AG08396 (cell line): ENCODE data around the gene EFCAB6.

ENCODE experiments used
- DNase-seq: peaks from one replicate; pipeline ENCODE4 v3.0.0; 2012; ENCODE audit warnings: low spot score, mixed read lengths

EFCAB6 gene

DNA sequence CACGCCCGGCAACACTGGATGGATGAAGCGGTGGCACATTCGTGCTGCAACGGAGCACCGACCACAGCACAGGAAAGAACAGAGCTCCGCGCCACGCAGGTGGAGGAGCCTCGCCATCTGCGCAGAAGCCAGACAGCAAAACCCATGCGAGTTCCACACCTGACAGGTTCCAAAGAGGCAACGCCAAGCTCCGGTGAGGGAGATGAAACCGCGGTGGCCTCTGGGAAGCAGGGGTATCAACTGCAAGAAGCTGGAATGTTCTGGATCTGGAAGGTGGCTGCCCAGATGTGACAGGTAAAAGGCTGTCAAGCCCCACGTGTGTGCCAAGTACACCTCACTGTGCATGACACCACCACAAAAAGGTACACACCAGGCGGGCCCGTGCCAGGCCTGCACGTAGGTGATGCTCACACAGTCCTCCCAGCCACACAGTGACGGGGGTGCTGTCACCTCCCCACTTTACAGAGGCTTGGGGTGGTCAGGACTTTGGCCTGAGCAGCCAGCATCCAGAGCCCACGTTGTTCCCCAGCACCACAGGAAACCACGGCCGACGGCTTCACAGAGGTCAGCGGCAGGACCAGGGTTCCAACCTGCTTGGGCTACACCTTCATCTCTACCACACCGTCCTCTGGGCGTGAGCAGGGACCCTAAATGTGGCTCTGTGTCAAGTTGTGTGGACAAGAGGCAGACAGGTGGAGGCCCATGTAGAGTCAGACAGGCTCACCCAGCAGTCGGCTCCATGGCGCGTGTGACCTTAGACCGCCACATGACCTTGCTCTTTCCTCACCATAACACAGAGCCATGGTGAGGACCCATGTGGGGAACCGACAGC is 19.7 kb upstream of the EFCAB6 start:
- no peak for DNase-seq

DNA sequence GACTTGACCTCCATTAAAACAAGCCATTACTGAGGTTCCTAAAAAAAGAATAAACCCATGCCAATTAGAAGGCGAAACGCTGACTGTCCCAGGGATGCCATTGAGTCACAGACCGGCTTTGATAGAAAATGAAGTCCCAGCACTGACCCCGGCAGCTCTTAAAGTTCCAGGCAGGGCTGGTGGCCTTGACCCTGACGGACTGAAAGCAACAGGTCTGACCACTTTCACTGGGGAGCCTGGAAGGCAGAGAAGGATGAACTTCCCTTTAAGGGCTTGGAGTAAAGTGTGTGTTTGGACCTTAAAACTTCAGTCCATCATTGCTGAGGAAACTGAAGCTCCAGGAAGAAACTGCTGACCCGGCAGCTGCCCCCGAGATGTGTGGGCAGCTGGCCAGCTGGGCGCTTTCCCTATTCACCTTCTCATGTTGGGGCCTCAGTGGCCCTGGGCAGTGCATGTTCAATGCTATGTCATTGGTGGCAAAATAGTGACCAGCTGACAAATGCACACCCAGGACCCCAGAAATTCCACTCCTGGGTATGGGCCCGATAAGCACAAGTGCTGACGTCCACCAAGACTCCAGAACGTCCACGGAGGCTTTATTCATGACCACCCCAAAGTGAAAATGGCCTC is 18.9 kb upstream of the EFCAB6 start:
- DNase-seq: no peak

DNA sequence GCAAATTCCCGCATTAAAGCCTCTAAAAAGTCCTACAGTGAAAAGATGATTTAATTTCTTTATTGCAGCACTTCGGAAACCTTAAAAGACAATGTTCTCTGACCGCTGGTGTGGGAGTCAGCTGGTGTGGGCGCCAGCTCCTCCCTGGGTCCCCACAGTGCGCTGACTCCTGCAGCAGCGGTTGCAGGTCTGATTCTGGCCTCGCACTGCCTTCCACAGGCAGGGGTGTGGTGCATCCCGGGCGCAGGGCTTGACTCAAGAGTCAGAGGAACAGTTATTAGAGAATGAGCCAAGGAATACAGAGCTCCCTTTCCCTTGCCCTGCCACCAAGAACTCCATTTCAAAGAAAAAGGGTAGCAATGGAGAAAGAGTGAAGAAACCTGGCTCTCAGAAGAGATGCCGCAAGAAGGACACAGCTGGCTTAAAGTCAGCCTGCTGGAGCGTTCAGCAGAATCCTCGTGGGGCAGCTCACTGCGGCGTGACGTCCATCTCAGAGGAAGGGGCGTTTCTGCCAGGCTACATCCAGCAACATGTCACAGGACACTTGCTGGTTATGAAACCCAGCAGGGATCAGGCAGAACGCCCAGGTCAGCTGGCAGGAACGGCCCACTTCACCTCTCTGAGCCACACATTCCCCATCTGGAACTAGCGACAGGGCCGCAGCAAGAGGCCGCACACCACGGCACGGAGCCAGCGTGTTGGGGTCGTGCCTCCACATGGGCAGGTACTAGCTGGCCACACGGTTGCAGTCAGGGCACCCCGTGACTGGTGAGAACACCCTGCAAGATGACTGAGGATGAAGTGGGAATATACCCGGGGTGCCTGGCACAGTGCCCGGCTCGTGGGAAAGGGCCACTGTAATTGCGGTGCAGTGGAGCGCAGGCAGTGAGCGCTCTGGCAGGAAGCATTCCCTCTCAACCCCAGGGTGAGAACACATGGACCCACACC is 18.1 kb upstream of the EFCAB6 start:
- DNase-seq: peak; percentile 62

DNA sequence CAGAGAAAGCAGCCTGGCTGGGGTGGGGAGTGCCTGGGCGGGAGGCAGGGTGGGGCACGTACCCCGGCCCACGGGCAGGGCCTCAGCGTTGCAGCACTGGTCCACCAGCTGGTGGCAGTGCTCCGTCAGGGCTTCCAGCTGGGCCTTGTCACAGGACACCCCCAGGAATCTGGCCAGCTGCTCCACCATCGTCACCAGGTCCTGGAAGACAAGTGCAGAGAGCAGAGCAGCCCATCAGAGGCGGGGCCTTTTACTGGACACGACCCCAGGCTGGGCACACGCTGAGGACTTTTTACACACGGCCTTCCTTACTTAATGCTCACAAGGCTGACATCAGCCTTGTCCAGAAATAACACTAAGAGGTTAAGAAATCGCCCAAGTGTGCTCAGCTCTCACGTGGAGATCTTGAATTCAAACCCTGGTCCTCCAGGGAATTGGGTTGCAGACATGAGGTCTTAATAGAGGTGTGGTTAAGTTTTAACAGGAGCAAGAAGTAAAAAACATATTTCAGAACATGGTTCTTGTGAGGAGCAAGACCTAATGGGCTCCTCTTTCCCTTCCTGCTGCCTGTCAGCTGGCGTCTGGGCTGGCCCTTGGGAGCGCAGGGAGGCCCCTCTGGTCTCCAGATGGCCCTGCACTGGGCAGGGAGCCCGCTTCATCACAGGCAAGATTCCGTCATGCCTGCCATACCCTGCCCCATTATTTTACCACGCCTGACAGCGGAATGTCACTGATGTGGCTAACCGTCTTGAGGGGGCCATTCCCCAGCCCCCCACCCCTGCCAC is 17.1 kb upstream of the EFCAB6 start:
- DNase-seq: peak; percentile 71

DNA sequence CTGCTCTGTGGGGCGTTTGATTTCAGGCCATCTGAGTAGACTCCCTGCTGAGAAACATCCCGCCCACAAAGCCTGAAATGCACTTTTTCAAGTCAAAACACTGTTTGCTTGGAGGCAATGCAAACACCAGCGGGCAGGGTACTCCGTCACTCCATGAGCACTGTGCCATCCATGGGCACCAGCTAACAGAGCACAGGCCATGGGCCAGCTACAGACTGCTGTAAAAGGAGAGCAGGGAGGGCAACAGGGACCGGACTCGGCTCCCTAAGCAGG is 16.6 kb upstream of the EFCAB6 start:
- DNase-seq: no peak

DNA sequence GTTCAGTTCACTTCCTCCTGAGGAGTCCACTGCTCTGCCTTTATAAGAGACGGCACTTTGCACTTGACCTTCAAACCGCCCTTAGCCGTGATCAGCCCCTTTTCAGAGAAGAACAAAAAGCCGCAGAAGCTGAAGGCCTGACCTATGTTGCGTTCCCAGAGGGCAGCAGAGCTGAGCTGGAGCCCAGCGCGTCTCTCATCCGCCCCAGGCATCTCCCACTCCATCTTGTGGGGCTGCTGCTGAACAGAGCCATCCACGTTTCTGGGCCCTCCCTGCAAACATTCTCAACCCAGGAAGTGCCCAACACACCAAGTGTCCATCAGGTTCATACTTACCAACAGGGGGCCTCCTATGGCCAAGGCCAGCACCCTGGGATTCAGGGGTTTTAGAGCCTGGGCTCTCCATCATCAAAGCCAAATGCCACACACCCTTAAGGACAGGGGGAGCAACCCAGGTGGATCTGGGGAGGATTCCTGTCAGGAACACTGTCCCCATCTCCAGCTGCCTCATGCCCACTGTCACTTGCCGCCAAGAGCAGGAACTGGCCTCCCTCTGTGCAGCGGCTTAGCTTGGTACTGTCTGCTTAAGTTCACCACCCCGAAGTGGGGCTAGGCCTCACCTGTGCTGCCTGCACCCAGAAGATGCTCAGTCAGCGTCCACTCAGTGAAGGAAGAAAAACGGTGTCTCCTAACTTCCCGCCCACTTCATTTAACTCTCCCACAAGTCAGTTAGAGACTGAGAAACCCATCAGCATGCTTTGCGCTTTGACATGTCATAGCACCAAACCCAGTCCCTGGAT is 16.0 kb upstream of the EFCAB6 start:
- no peak for DNase-seq

DNA sequence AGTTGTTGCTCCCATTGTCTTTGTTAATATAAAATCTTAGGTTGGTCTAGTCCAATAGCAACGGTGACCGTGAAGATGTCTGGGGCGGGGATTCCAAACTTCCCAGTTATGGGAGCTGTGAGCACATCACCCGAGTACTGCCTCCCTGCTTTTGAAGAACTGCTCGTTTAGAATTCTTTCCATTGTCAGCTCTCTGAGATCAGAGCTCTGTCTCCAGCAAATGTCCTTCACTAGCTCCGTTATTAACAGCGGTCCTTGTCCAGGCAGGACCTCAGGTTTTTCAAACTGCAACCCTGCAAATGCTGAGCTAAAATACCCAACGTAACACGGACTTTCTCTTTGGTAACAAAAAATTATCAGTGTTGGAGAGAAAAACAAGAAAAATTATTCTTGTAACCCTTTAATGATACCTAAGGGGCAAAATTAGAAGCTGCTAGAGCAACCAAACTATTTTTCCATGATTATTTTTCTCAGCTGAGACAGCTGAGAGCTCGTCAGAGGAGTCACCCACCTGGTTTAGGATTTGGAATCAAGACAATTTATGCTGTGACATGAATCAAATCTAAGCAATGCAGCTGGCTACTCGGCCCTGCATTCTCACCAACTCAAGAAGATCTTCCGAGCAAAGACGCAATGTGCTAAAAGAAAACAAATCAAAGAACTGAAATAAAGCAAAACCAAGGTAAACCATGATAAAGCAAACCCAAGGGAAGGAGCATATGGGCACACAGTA is 15.1 kb upstream of the EFCAB6 start:
- DNase-seq: no peak

DNA sequence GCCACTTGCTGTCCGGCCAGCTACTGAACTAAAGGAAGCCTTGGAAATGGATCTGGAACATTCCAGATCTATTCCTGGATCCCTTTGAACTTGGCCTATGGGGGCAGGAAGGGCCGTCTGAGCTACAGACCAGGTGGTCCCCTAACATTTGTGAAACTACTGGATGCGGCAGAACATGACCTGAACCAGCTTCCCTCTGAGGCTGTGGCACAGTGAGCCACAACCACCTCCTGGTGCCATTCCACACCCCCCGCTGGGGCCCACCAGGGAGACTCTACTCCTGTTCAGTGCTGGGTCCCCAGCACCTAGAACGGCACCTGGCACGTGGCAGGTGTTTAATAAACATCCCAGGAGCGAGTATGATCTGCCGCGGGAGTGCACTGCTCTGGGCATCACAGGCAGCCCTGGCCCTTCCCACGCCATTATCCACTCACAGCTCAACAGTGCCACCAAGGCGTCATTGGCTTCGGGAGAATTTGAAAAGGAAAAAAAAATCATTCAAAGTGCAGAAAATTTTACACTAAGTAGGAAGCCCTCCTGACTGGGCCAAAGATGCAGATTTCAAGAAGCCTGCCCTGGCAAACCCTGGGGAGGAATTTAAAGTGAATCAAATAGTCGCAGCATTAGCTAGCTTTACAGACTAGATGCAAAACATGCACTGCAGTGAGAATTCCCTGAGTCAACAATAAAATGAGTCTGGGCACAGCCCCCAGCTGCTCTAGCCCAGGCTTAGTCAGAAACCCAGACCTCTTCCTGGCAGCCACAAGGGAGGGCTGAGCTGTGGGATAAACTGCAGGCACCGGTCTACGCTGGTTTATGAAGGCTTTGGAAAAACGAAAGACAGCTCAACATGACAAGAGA is 14.3 kb upstream of the EFCAB6 start:
- DNase-seq: peak; percentile 75

DNA sequence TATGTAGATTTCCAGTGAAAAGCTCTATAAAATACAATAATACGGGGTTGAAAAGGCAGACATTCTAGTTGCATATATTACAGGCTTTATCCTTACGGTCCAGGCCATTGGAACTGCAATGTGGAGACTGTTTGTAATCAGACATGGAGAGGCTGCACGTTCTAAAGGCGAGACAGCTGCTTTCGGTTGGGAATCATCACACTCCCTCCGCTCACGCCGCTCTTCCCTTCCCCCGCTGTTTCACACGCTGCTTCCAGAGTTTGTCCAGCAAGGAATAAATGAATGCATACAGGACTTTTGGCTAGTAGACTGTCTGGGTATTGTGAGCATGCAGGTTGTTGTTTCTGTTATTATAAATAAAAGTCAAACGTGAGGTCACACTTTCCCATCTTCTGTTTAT is 13.5 kb upstream of the EFCAB6 start:
- no peak for DNase-seq

DNA sequence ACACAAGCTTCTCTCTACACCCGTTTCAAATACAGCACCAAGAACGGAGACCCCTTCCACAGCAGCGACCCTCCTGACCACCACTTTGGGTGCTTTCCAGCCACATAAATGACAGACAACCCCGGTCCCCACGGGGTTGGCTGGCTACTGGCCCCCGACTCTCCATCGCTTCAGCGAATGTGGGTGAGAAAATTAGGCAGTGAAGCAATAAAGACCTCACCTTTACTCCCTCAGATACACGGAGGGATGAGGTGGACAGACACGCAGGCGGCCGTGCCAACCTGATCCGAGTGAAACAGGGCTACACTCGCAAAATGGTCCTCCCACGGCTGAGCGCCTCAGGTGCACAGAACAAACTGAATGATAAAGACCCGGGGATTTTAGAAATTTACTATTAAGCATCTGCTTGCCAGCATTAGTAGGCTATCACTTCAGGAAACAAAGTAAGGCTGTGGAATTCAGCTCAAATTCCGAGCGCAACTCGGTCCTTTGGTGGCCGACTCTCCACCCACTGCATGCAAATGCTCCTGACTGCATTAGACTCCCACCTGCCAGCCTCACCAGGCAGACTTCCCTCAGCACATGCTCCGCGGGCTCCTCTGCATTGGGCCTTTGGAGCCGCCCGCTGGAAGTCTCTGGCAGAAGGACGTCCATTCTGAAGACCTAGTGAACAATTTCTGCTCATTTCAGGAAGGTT is 12.8 kb upstream of the EFCAB6 start:
- DNase-seq: no peak

DNA sequence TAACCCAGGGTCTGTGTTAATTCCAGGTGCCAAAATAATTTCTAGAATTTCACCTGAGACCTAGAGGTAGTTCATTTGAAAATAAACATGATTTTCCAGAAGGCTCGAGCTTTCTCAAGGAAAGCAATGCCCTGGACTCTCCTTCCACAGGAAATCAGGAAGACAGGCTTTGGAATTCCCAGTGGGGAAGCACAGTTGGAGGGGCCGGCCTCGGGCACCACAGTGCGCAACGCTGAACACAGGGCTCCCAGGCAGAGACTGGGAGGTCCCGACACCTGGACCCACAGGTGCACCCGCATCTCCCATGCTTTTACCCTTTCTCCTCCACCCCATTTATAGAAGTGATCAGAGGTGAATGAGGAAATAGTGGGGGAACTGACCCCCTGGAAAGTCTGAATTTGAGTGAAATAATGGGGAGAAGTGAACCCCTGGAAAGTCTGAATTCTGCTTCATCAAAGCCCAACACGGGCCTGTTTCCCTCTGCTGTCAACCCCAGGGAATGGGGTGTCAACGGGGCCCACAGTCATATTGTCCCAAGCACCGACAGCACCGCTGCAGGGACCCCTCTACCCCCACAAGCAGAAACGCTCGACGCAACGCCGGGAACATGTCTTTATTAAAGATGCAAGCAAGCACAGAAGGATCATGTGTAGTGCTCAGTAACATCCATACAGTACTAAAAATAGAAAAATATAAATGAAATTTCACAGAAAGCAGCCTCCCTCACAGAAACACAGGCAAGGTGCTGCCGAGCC is 12.0 kb upstream of the EFCAB6 start:
- no peak for DNase-seq

DNA sequence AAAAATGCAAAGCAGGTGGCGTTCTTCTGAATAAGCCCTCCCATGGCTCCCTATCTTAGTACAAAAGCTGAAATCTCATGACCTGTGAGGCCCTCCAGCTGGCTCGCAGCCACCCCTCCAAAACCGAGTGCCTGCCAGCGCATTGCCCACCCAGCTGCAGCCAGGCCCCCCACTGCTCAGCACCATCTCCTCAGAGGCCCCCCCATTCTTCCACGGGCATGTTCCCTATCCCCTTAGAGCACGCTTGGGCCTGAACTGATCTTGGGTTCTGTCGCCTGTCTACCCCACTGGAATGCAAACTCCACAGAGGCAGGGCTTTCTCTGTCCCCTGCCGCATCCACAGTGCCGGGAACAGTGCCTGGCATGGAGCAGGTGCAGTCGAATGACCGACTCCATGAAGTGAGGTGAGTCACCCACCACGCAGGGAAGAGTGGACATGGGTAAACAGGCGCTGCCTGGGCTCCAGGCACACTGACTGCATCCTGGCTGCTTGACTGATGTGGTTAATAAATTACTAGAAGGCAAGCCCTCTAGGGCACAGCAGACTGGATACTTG is 11.3 kb upstream of the EFCAB6 start:
- DNase-seq: no peak

DNA sequence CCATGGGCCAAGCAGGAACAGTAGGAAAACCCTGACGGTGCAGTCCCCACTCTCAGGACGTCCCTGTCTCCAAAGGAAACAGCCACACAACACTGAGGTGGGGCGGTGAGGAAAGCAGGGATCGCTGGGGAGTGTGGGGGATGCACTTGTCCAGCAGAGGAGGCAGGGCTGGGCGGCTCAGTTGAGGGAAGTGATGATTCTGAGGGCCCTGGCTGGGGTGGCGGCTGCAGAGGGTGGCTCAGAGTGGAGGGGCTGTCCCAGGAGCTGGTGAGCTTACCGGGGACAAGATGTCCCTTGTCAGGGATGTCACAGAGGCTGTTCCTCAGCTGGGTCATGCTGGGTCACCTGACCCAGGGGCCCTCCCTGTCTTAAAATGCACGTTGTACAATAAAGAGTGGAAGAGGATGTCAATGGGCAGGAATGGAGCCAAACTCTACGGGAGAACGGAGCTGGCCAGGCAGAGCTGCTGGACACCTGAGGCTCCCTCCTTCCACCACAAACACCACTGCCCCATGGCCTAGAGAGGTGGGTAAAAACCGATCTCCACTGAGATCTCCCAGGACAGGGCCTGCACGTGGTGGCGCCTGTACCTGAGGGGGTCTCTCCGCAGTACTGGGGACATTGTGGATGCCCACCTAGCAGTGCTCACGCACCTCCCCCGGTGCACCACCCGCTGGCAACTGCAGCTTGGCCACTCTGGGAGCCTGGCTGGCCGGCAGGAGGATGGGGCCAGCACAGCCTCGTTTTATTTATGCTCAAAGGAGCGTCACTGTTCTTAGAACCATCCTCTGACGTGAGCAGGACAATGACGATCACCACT is 9.7 kb upstream of the EFCAB6 start:
- no peak for DNase-seq

DNA sequence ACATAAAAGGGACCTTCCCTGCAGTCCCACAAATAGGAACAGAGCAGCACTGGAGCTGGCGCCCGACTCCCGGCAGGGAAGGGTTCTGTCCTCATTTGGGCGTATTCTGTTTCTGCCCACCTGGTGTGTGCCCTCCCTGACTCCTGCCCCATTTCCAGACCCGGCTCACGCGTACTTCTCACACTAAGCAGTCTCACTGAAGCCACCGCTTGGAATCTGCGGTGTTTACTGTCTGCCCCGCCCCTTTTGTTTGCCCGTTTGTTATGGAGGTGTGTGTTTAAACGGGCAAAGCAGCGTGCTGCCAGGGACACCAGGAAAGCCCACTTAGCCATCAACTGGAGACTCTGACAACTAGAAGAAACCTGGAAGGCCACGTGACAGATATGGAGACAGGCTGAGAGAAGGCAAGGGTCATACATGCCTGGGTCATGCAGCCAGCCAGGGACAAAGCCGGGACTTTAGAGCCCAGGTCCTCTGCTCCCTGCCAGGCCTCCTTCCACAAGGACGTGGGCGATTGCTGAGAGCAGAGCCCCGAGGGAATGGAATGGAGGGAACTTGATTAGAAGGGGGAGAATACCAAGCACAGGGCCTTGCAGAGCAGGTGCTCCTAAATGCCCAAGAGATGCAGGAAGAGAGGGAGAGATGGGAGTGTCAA is 8.7 kb upstream of the EFCAB6 start:
- no peak for DNase-seq

DNA sequence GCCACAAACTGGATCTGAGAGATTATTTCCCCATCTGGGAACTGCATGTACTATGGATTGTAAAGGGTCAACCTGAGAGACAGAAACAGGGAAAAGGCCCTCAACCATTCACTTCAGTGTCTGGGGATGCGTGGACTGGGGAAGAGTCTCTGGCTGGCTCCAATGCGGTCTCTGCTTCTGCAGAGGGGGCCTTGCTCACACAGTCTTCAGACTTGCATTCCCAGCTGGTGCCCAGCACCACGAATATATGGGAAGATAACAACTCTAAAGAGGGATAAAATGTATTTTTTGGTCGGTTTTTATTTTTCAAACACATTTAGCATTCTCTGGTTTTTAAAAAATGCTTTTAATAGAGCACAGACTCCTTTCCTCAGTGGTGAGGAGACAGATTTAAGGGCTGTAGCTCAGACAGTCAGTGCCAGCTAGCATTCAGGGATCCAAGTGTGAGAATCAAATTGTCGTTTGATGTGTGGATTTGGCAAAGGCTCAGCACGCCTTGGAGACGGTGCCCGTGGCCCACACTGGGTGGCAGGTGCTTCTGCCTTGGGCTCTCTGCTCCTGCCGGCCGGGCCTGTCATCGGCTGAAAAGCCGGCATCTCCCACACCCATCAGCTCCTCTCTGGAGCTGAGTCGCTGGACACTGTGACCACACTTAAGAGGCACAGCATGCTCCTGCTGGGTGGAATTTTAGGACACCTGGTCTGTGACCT is 8.0 kb upstream of the EFCAB6 start:
- no peak for DNase-seq

DNA sequence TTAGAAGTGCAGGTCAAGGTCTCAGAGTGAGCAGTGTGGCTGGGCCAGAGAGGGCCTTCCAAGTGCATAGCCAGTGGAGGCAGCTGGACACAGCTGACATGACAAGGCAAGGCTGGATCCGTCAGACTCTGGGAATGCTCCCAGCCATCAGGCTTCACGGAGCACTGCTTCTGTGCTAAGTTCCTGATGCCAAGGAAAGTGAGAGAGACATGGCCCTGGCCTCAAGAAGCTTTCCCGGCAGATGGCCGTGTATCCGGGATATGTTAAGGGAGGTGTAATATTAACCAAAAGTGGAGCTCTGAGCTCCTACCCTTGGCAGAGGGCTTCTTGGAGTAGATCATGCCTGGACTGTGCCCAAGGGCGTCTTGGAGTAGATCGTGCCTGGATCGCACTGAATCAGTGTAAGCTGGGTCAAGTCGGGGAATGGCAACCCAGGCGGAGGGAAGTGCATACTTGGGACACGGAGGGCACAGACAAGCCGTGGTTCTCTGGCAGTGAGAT is 7.4 kb upstream of the EFCAB6 start:
- no peak for DNase-seq
